Measurements from ENCODE around the gene SIM2. TPM values are rescaled to one million over a fixed set of nuclear protein-coding genes. Genes with fewer than 3 reads are reported as not detected.

The SIM2 gene
- total and polyA plus RNA-seq, 2 of the 13 experiments (the other 11 are each of a cell fraction or from before 2014, with no cell fraction given) = 0.36 to 0.53 TPM

- no peak for TF ChIP-seq DBP (CRISPR knock-in tag; IDR thresholded peaks at IDR 0.05; ENCODE audit: not compliant biosample characterization)
- no peak for TF ChIP-seq HOXA9 (CRISPR knock-in tag; IDR thresholded peaks at IDR 0.05; ENCODE audit: borderline replicate concordance)
- TF ChIP-seq EED (CRISPR knock-in tag; IDR thresholded peaks at IDR 0.05) = peak; percentile 44; the same call in 1 of the 2 replicates
- no peak for TF ChIP-seq NONO (IDR thresholded peaks at IDR 0.05)
- TF ChIP-seq NONO (CRISPR knock-in tag; conservative IDR thresholded peaks at IDR 0.05) = 0 out of 2 replicates have a peak, but pooled peaks have one; percentile 12
- no peak for TF ChIP-seq HNRNPH1 (optimal IDR thresholded peaks at IDR 0.05; ENCODE audit: low read depth, low read length)
- TF ChIP-seq UBTF (CRISPR knock-in tag; IDR thresholded peaks at IDR 0.05) = peak; percentile 48; the same call in 1 of the 2 replicates
- TF ChIP-seq MEIS1 (CRISPR knock-in tag; IDR thresholded peaks at IDR 0.05; ENCODE audit: borderline replicate concordance) = no peak
- 0 out of 2 replicates have a peak, but pooled peaks have one; percentile 10 for TF ChIP-seq RXRA (CRISPR knock-in tag; IDR thresholded peaks at IDR 0.05)
- no peak for TF ChIP-seq TFDP2 (CRISPR knock-in tag; IDR thresholded peaks at IDR 0.05)
- TF ChIP-seq ARHGAP35 (CRISPR knock-in tag; IDR thresholded peaks at IDR 0.05; ENCODE audit: borderline replicate concordance) = 0 out of 2 replicates have a peak, but pooled peaks have one; percentile 37
- no peak for TF ChIP-seq ZNF142 (CRISPR knock-in tag; IDR thresholded peaks at IDR 0.05)
- peak; percentile 38; the same call in 1 of the 2 replicates for TF ChIP-seq RAD21 (CRISPR knock-in tag; IDR thresholded peaks at IDR 0.05)
- no peak for TF ChIP-seq TFAP4 (IDR thresholded peaks at IDR 0.05; ENCODE audit: borderline replicate concordance, low read depth)
- TF ChIP-seq ZNF674 (CRISPR knock-in tag; IDR thresholded peaks at IDR 0.05; ENCODE audit: low read depth) = no peak
- peak; percentile 18; the same call in 1 of the 2 replicates for TF ChIP-seq GABPB1 (CRISPR knock-in tag; IDR thresholded peaks at IDR 0.05)
- no peak for TF ChIP-seq ZNF33B (CRISPR knock-in tag; IDR thresholded peaks at IDR 0.05)
- TF ChIP-seq TGIF2 (CRISPR knock-in tag; IDR thresholded peaks at IDR 0.05) = no peak
Observed at GRCh38 chr21:36747815-36748383, 49.0 kb downstream of the SIM2 start (continued).

All from HepG2 (cell line).